ENCODE results near the gene TMEM163.

The TMEM163 gene

GRCh38 chr2:134435936-134436335 is 282.9 kb downstream of the TMEM163 start:
- no peak for DNase-seq (ENCODE audit: low read depth)

- no peak for DNase-seq (ENCODE audit: low read depth)
Observed at GRCh38 chr2:134435505-134435904, 283.3 kb downstream of the TMEM163 start.

- no peak for DNase-seq (ENCODE audit: low read depth)
Observed at GRCh38 chr2:134433979-134434378, 284.8 kb downstream of the TMEM163 start.

- no peak for DNase-seq (ENCODE audit: low read depth)
Observed at GRCh38 chr2:134433469-134433868, 285.3 kb downstream of the TMEM163 start.

GRCh38 chr2:134432435-134432883 is 286.3 kb downstream of the TMEM163 start:
- DNase-seq (ENCODE audit: low read depth): no peak

GRCh38 chr2:134431838-134432434 is 286.9 kb downstream of the TMEM163 start:
- DNase-seq (ENCODE audit: low read depth): no peak

GRCh38 chr2:134429886-134430285 is 288.9 kb downstream of the TMEM163 start:
- DNase-seq (ENCODE audit: low read depth): no peak

GRCh38 chr2:134426721-134427120 is 292.1 kb downstream of the TMEM163 start:
- DNase-seq (ENCODE audit: low read depth): no peak

GRCh38 chr2:134425724-134426496 is 292.9 kb downstream of the TMEM163 start:
- no peak for DNase-seq (ENCODE audit: low read depth)

GRCh38 chr2:134421556-134422328 is 297.1 kb downstream of the TMEM163 start:
- DNase-seq (ENCODE audit: low read depth): no peak

GRCh38 chr2:134420920-134421319 is 297.9 kb downstream of the TMEM163 start:
- DNase-seq (ENCODE audit: low read depth): no peak

- no peak for DNase-seq (ENCODE audit: low read depth)
Observed at GRCh38 chr2:134420259-134420658, 298.5 kb downstream of the TMEM163 start.

GRCh38 chr2:134417968-134418582 is 300.7 kb downstream of the TMEM163 start:
- no peak for DNase-seq (ENCODE audit: low read depth)

GRCh38 chr2:134416637-134417036 is 302.2 kb downstream of the TMEM163 start:
- DNase-seq (ENCODE audit: low read depth): no peak

GRCh38 chr2:134416018-134416417 is 302.8 kb downstream of the TMEM163 start:
- no peak for DNase-seq (ENCODE audit: low read depth)

- no peak for DNase-seq (ENCODE audit: low read depth)
Observed at GRCh38 chr2:134413912-134414311, 304.9 kb downstream of the TMEM163 start.

- no peak for DNase-seq (ENCODE audit: low read depth)
Observed at GRCh38 chr2:134413430-134413829, 305.4 kb downstream of the TMEM163 start.

- no peak for DNase-seq (ENCODE audit: low read depth)
Observed at GRCh38 chr2:134412639-134412999, 306.2 kb downstream of the TMEM163 start.

- peak; percentile 37 for DNase-seq (ENCODE audit: low read depth)
Observed at GRCh38 chr2:134411828-134412638, 306.8 kb downstream of the TMEM163 start.

GRCh38 chr2:134411279-134411827 is 307.4 kb downstream of the TMEM163 start:
- DNase-seq (ENCODE audit: low read depth): no peak

- no peak for DNase-seq (ENCODE audit: low read depth)
Observed at GRCh38 chr2:134410831-134411231, 308.0 kb downstream of the TMEM163 start.
